ENCODE data around the gene PTTG1. TPM values are rescaled to one million over a fixed set of nuclear protein-coding genes. Genes with fewer than 3 reads are reported as not detected.

The PTTG1 gene
- total RNA-seq, 1 experiment from 2014 or later: 307 TPM

DNA sequence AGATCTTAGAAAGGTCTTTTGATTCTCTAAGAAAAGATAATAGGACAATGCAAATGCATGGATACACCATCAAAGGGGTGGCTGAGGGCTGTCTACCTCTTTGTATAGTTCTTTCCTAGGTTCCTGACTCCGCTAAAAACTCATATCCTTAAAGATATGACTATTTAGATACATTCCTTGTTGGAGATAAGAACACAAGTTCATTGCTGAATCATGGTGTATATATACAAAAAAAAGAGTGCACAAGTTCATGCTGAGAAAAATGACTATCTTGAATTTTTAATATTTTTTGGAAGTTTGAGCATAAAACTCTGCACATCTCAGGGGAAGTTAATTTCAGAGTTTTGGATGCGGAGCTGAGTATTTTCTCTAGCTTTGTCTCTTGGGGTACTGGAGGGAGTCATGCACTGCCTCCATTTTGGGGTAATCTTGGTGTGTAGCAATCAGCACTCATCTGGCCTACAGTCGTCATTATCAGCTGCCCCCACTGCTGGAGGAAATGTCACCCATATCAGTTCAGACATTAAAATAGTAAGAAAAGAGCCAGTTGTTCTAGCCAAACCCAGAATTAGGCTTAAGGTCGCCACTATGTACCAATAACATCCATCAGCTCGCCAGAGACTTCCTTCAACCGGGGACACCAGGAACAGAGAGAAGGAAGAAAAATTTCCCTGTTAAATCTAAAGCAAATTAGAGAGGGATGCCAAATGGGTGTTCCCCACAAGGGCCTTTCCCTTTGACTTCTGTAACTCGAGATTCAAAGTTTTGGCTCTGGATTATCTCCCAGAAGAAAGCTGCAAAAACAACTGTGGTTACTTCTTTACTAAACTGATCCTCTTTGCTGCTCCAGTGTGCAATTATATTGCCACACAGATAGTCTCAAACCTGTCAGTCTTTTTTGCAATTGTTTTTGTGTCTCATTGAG is 49.0 kb downstream of the PTTG1 start:
- DNase-seq (ENCODE audit: low read depth): no peak

DNA sequence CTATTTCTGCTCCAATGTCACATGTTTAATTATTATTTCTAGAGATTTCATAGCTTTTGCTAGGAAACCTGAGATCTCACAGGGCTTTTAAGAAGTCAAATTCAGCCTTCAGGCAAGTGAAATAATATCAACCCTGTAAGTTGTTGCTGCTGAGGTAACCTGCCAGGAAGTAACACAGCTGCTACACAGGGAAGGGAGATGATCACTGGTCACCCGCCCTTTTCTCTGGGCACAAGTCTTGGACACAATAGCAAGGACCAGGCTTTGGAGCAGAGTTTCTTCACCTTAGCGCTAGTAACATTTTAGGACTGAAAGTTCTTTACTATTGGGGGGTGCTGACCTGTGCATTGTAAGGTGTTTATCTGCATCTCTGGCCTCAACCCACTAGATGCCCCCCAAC is 50.1 kb downstream of the PTTG1 start:
- no peak for DNase-seq (ENCODE audit: low read depth)

DNA sequence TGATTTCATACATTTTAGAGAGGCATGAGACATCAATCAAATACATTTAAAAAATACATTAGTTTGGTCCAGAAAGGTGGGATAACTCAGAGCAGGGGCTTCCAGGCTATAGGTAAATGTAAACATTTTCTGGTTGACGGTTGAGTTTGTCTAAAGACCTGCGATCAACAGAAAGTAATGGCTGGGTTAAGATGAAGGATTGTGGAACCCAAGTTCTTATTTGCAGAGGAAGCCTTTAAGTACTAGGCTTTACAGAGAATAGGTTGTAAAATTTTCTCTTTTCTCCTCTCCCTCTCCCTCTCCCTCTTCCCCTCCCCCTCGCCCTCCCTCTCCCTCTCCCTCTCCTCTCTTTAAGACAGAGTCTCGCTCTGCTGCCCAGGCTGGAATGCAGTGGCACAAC is 50.8 kb downstream of the PTTG1 start:
- DNase-seq (ENCODE audit: low read depth): no peak

DNA sequence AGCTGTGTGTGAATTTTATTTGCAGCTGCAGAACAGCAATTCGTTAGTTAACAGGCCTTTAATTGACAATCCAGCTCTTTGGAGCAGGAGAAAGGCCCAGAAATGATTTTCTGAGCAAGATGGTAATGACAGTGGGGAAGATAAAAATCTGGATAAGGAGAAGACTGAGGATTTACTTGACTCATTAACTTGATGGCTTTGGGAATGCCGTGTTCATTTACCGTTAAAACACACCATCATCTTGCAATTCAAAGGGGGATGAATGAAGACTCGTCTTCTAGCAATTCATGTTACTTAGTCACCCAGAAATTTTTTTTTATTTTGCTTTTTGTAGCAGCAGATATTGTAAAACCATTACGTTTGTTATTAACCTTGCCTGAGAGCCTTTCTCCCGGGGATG is 52.0 kb downstream of the PTTG1 start:
- DNase-seq (ENCODE audit: low read depth): no peak

DNA sequence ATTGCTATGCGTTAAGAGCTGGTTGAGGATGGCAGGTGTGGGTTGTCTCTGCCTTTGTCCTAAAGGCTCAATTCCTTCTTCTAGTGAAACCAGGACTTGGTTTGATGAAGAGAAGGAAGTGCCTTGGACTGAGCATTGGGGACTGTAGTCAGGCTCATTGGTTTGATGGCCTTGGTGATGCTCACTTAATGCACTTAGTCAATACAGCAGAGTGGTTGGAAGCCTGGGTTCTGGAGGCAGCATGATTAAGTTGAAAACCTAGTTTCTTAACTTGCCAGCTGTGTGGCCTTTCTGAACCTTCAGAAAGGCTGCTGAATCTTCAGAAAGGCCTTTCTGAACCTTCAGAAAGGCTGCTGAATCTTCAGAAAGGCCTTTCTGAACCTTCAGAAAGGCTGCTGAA is 52.4 kb downstream of the PTTG1 start:
- no peak for DNase-seq (ENCODE audit: low read depth)

DNA sequence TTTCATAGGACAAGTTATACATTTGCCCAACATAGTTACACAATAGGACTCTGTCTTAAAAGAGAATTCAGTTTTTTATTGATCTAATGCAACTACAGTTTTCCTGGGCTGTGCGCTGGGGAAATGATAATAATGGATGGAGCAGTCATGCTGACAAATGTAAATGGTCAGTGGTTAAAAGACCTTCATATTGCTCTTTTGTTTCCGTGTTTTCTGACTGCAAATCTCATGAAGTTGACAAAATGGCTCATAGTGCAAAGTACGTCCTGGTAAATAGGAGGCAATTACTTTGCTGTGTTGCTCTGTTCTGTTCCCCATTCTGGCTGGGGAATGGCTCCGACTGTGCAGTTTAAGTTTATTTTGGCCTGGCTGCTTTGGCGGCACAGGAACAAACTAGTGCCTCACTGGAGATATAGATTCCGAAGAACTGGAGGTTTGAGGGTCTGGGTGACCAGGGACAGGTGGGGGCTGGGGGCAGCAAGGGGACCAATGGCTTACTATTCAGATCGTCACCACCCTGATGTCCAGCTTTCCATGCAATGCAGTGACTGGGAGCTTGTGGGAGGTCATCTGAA is 54.3 kb downstream of the PTTG1 start:
- DNase-seq (ENCODE audit: low read depth): no peak

DNA sequence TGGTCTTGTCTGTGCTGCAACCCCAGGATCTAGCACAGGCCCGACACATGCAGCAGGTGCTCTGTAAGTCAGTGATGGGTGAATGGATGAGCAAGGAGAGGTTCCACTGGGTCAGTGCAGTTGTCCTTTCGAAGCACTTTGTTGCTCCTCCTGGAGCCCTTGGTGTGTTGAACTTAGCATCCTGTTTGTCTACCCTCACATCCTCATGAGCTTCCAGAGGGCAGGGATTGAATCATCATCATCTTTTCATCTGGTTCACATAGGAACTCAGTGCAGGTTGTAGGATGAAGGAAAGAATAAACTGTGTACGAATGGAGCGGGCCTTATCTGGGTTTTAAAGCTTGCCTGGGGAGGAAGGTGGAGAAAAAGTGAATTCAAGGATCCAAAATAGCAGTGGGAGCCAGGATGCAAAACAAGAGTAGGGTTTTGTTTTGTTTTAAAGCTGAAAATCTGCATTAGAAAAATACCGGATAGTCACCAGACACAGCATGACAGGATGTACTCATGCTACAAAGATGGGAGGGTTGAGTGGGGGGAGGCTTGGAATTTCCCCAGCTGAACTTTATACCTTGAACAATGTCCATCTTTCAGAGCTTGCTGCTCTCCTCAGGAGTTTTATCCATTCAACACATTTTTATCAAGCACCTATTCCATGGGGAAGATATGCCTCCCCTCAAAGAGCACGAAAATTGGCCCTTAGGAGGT is 55.8 kb downstream of the PTTG1 start:
- DNase-seq (ENCODE audit: low read depth): peak; percentile 75

DNA sequence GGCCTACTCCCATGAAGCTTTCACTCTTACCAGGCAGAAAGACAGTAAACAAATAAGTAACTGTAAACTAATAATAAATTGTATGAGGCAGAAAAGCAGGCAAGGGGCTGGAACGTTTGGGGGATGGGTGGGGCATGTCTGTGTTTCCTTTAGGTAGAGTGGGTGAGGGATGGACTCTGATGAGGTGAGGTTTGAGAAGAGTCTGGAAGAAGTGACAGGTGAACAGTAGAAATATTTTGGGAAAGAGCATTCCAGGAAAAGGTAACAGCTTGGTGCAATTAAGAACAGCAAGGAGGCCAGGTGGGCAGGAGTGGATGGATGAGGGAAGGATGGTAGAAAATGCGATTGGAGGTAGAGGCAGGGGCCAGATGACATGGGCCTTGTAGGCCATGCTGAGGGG is 56.5 kb downstream of the PTTG1 start:
- no peak for DNase-seq (ENCODE audit: low read depth)

Small RNA genes lying within 50 kb of the gene (small RNA-seq; reads per million reads assigned to genes)
- gene MIR3142: not detected

Other genes with a start within 250 kb of the PTTG1 start
- 0.70 and 1.1 TPM in 2 replicates for gene FABP6, start 192.3 kb upstream of the PTTG1 start, total RNA-seq (2014; rRNA removed; shearing (Covaris generic))
- 12.7 and 13.8 TPM in 2 replicates for gene CCNJL, start 109.3 kb upstream of the PTTG1 start, total RNA-seq (2014; rRNA removed; shearing (Covaris generic))
- gene C1QTNF2, start 51.2 kb upstream of the PTTG1 start, total RNA-seq (2014; rRNA removed; shearing (Covaris generic)): 0.33 and 0.55 TPM in 2 replicates
- 5.0 TPM in 2 replicates for gene FAM200C, start 21.8 kb upstream of the PTTG1 start, total RNA-seq (2014; rRNA removed; shearing (Covaris generic))
- 64.9 and 67.0 TPM in 2 replicates for gene SLU7, start 2.8 kb upstream of the PTTG1 start, total RNA-seq (2014; rRNA removed; shearing (Covaris generic))